Hindlimb muscle (tissue), 1 donor: ENCODE data around the gene PCDHGA10. TPM values are rescaled to one million over a fixed set of nuclear protein-coding genes. Genes with fewer than 3 reads are reported as not detected.
A peak's percentile ranks its signal among the peaks of the same experiment; 100 is the strongest.
"Not testable (repeated sequence)": the region's sequence is repeated elsewhere in the genome, so short reads cannot be mapped to it uniquely, and the experiment has no call there.

Experiments used
- DNase-seq: peaks from one replicate; pipeline ENCODE4 v3.0.0-alpha.2; 2013
- polyA plus RNA-seq: library from polyadenylated mRNA; unstranded; fragments of 120-200 nt; gene quantifications from one replicate; pipeline ENCODE4 v1.2.1, GENCODE V29; 2013; ENCODE audit not compliant: insufficient read length

Gene PCDHGA10
- polyA plus RNA-seq, 1 donor = 1.6 TPM

GRCh38 chr5:141421489-141421855 lies 8.7 kb downstream of the PCDHGA10 start:
- DNase-seq = no peak

GRCh38 chr5:141422742-141423291 lies 10.0 kb downstream of the PCDHGA10 start:
- DNase-seq = no peak

- DNase-seq = no peak
Measured at GRCh38 chr5:141427783-141428426, 15.1 kb downstream of the PCDHGA10 start.

- peak; percentile 15 for DNase-seq
Measured at GRCh38 chr5:141430332-141431113, 17.7 kb downstream of the PCDHGA10 start, which contains the start of gene PCDHGA12. Gene PCDHGA12, plus strand, starts transcription at chr5:141430507. Its CDS starts 253 bp downstream, at chr5:141430760.

- DNase-seq = no peak
Measured at GRCh38 chr5:141431286-141431685, 18.5 kb downstream of the PCDHGA10 start.

- DNase-seq = not testable (repeated sequence)
Measured at GRCh38 chr5:141432308-141432707, 19.5 kb downstream of the PCDHGA10 start.

- DNase-seq = not testable (repeated sequence)
Measured at GRCh38 chr5:141432726-141433125, 19.9 kb downstream of the PCDHGA10 start.

GRCh38 chr5:141434006-141434405 lies 21.2 kb downstream of the PCDHGA10 start:
- no peak for DNase-seq

GRCh38 chr5:141437221-141437620 lies 24.4 kb downstream of the PCDHGA10 start:
- no peak for DNase-seq

- no peak for DNase-seq
Measured at GRCh38 chr5:141439411-141440141, 26.8 kb downstream of the PCDHGA10 start.

GRCh38 chr5:141440341-141440740 lies 27.6 kb downstream of the PCDHGA10 start:
- DNase-seq = no peak

GRCh38 chr5:141441571-141442170 lies 28.9 kb downstream of the PCDHGA10 start:
- DNase-seq = no peak

GRCh38 chr5:141465351-141465750 lies 52.6 kb downstream of the PCDHGA10 start:
- no peak for DNase-seq

Other genes with a start within 250 kb of the PCDHGA10 start
- 3.2 TPM for gene PCDHB7, start 240.3 kb upstream of the PCDHGA10 start, polyA plus RNA-seq
- 2.1 TPM for gene PCDHB8, start 235.2 kb upstream of the PCDHGA10 start, polyA plus RNA-seq
- gene PCDHB16, start 230.6 kb upstream of the PCDHGA10 start, polyA plus RNA-seq = 3.9 TPM
- 3.2 TPM for gene PCDHB9, start 225.8 kb upstream of the PCDHGA10 start, polyA plus RNA-seq
- gene PCDHB10, start 220.6 kb upstream of the PCDHGA10 start, polyA plus RNA-seq = 5.3 TPM
- gene PCDHB11, start 213.4 kb upstream of the PCDHGA10 start, polyA plus RNA-seq = 4.4 TPM
- gene PCDHB12, start 204.3 kb upstream of the PCDHGA10 start, polyA plus RNA-seq = 4.7 TPM
- 2.8 TPM for gene PCDHB13, start 199.1 kb upstream of the PCDHGA10 start, polyA plus RNA-seq
- 7.5 TPM for gene PCDHB14, start 189.6 kb upstream of the PCDHGA10 start, polyA plus RNA-seq
- 9.4 TPM for gene PCDHB15, start 167.6 kb upstream of the PCDHGA10 start, polyA plus RNA-seq
- not detected for gene SLC25A2, start 108.9 kb upstream of the PCDHGA10 start, polyA plus RNA-seq
- 76.5 TPM for gene TAF7, start 92.2 kb upstream of the PCDHGA10 start, polyA plus RNA-seq
- 0.77 TPM for gene PCDHGA1, start 82.5 kb upstream of the PCDHGA10 start, polyA plus RNA-seq
- gene PCDHGA2, start 74.2 kb upstream of the PCDHGA10 start, polyA plus RNA-seq = 2.1 TPM
- gene PCDHGA3, start 69.2 kb upstream of the PCDHGA10 start, polyA plus RNA-seq = 1.0 TPM
- 0.45 TPM for gene PCDHGB1, start 62.9 kb upstream of the PCDHGA10 start, polyA plus RNA-seq
- 1.6 TPM for gene PCDHGA4, start 58.0 kb upstream of the PCDHGA10 start, polyA plus RNA-seq
- 2.8 TPM for gene PCDHGB2, start 53.0 kb upstream of the PCDHGA10 start, polyA plus RNA-seq
- 2.6 TPM for gene PCDHGA5, start 48.8 kb upstream of the PCDHGA10 start, polyA plus RNA-seq
- gene PCDHGB3, start 42.7 kb upstream of the PCDHGA10 start, polyA plus RNA-seq = 1.8 TPM
- gene PCDHGA6, start 39.1 kb upstream of the PCDHGA10 start, polyA plus RNA-seq = 4.4 TPM
- gene PCDHGA7, start 30.2 kb upstream of the PCDHGA10 start, polyA plus RNA-seq = 1.6 TPM
- gene PCDHGB4, start 25.3 kb upstream of the PCDHGA10 start, polyA plus RNA-seq = 2.6 TPM
- gene PCDHGA8, start 20.4 kb upstream of the PCDHGA10 start, polyA plus RNA-seq = 0.80 TPM
- gene PCDHGB5, start 15.0 kb upstream of the PCDHGA10 start, polyA plus RNA-seq = 4.1 TPM
- gene PCDHGA9, start 10.2 kb upstream of the PCDHGA10 start, polyA plus RNA-seq = 4.4 TPM
- 4.0 TPM for gene PCDHGB6, start 5.0 kb upstream of the PCDHGA10 start, polyA plus RNA-seq
- gene PCDHGB7, start 4.7 kb downstream of the PCDHGA10 start, polyA plus RNA-seq = 9.9 TPM
- 3.0 TPM for gene PCDHGA11, start 8.1 kb downstream of the PCDHGA10 start, polyA plus RNA-seq
- gene PCDHGA12, start 17.5 kb downstream of the PCDHGA10 start, polyA plus RNA-seq = 2.4 TPM
- 119 TPM for gene PCDHGC3, start 63.0 kb downstream of the PCDHGA10 start, polyA plus RNA-seq
- gene PCDHGC4, start 72.0 kb downstream of the PCDHGA10 start, polyA plus RNA-seq = 1.7 TPM
- gene PCDHGC5, start 76.1 kb downstream of the PCDHGA10 start, polyA plus RNA-seq = 1.1 TPM
- gene DIAPH1, start 206.0 kb downstream of the PCDHGA10 start, polyA plus RNA-seq = 22.7 TPM
- 48.3 TPM for gene HDAC3, start 223.9 kb downstream of the PCDHGA10 start, polyA plus RNA-seq
- gene RELL2, start 224.0 kb downstream of the PCDHGA10 start, polyA plus RNA-seq = 0.12 TPM
- gene FCHSD1, start 238.4 kb downstream of the PCDHGA10 start, polyA plus RNA-seq = 7.6 TPM